HG02884 (cell line): ENCODE results near the gene TDRD7.

Experiments
- ATAC-seq: cut with Tn5 transposase; IDR thresholded peaks from one replicate; pipeline ENCODE4 v1.9.1; 2021; ENCODE audit warnings: mild to moderate bottlenecking, moderate library complexity; ENCODE audit not compliant: unreplicated experiment

TDRD7 gene

DNA sequence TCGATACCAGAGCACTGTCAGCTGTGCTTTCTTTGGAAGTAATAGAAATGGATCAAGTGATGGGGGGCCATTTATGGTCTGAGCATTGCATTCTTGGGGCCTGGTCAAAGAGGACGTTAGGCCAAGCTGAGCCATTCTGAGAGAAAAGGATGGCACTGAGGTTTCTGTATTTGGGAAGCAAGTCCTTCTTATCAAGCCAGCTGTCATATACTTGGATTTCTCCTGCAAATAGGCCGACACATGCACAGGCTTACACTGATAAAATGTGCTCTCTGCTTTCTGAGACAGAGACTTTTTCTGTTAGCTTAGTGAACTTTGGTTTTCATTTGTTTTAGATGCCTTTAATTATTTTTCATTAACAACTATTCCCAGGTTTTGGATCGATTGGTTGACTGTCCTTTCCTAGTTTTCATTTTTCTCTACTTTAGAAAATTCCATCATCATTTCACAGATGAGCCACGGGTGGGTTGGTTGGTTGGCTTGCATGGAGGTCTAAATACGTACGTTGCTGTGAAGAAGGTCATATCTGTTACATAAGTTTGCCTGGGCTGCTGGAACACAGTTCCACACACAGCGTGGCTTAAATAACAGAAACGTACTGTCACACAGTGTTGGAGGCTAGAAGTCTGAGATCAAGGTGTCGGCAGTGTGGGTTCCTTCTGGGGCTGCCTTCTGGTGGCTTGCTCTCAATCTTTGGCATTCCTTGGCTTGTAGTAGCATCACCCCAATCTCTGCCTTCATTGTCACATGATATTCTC is 109.9 kb downstream of the TDRD7 start:
- no peak for ATAC-seq

DNA sequence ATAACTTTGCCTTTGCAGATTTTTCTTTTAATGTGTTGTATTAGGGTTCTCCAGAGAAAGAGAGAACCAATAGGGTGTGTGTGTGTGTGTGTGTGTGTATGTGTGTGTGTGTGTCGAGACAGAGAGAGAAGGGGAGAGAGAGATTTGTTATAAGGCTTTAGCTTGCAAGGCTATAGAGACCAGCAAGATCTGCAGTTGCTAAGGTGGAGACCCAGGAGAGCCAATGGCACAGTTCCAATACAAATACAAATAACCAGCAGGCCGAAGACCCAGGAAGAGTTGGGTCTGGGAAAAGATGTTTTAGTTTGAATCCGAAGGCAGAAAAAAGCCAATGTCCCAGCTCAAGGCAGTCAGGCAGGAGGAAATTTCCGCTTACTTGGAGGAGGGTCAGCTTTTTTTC is 112.5 kb downstream of the TDRD7 start:
- no peak for ATAC-seq

DNA sequence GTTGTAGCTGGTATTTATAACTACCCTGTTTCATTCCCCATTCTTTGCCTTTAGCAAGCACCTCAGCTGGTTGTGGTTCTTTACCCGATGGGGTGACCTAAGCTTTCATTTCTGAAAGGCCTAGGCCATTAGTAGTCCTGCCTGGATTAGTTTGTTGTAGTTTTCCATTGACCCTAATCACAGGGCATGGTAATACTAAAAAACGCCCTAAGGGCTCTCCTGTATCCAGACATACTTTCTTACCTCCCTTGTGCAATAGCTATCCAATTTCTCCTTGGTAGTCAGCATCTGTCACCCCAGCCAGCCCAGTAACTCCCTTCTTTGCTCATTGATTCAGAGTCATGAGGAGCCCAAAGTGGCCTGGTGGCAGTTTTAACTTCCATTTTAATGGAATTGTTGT is 113.6 kb downstream of the TDRD7 start:
- ATAC-seq, result no peak

DNA sequence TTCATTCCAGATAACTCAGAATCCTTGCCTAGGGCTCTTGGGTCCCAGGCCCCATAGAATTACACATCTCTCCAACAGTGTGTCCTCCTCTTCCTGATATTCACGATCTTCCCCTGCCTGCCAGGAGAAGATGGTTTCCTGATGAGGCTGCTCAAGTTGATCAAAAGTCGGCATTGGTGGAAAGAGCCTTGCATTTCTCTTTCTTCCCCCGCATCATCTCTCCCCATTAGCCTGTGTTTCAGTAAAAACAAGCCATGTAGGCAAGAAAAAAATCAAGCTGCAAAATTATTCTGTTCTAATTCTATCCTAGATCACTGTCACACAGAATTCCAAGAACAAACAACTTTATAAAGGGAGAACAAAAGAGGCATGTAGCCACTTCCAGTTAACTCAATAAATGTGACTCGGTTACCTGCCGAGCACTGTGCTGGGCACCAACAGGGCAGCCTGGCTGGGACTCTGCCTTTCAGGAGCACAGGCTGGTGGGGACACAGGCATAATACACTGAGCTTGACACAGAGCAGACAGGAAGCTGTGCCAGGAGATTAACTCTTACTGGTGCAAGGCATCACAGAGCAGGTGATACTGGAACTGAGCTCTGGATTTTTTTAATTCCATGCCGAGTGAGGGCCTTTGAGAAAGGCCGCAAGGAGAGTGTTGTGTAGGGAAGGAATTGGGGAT is 115.1 kb downstream of the TDRD7 start:
- ATAC-seq, result no peak

DNA sequence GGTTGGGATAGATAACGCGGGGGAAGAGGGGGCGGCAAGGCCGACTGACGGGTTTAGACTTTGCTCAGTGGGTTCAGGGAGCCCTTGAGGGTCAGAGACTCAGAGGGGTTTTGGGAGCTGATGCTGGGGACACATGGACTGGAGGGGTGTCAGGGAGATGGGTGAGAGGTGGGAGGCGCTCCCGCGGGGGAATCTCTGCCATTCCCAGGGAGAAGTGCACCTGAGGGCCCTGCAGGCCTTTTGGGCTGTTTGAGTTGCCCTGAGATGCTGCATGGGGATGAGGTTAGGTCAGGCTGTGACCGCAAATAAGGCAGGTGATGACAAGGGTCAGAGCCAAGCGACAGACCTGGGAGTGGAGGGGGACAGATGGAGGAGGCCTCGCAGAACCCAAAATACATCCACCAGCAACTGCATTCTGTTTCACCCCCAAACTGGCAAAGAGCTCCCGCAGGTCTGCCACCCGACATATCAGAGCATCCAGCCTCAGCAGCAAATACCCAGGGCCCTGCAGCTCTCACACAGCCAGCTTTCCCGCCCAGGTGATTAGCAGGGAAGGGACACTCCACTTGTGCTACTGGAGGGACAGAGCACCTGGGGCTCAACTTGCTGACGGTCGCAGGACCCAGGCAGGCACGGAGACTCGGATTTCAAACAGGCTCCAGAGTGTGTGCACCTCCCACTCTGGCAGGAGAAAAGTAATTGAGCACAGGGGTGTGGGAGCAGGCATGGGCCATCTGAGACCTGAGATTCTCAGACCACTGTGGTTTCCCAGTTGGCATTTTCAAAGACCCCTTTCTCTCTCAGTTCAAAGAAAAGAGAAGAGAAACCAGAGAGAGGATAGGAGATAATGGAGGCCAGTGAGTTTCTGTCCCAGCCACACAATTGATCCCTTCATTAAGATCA is 116.0 kb downstream of the TDRD7 start:
- ATAC-seq, result no peak

DNA sequence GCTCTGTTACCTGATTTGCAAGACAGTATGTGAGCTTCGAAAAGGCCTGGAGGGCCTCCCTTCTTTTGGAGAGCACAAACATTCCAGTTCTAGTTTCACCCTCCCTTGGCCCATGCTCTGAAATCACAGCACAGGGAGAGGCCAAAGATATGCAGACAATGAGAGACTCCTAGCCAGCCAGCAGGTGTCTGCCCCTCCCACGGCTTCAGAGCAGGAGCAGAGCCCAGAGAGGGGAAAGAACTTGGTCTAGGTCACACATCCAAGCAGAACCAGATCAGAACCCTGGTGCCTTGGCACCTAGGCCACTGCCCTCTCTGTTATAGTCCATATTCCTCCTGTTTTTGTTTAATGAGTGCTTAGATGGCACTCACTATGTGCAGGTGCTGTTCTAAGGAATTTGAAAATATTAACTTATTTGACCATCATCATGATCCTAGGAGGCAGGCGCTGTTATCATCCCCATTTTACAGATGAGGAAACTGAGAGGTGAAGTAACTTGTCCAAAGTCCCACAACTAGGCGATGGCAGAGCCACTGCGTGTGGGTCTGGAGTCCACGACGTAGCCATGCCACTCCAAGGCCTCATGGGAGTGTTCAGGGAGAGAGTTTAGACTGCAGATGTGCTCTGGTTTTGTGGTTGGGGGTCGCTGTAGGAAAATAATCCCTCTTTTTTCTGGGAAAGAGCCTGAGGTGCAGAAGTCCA is 116.8 kb downstream of the TDRD7 start:
- ATAC-seq, result no peak

DNA sequence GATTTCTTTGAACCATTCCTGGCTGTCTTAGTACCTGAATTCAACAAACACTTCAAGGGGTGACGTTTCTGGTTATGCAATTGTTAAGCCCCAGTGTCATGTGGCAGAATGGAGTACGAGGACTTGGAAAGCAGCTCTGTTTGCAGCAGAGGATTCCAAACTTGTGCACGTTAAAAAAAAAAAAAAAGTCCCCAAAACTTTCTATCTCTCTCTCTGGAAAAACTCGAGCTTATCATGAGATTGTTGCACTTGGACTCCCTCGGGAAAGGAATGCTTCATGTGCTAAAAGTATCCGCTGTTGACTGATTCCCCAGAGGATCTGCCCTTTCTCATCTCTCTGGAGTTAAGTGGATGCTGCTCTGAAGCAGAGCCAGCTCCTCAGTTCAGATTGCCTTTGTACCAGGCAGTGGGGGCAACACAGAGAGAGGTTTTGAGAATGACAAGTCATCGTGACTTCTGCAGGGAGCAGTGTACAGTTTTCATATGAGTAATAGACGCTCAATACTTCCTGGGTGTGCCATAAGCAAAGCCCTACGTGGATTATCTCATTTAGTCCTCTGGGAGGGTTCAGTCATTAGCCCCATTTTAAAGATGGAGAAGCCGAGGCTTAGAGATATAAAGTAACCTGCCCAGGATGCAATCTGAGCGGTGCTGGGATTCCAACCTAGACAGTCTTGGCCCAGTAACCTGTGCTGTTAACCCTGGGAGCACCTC is 117.6 kb downstream of the TDRD7 start:
- ATAC-seq, result peak; percentile 79

DNA sequence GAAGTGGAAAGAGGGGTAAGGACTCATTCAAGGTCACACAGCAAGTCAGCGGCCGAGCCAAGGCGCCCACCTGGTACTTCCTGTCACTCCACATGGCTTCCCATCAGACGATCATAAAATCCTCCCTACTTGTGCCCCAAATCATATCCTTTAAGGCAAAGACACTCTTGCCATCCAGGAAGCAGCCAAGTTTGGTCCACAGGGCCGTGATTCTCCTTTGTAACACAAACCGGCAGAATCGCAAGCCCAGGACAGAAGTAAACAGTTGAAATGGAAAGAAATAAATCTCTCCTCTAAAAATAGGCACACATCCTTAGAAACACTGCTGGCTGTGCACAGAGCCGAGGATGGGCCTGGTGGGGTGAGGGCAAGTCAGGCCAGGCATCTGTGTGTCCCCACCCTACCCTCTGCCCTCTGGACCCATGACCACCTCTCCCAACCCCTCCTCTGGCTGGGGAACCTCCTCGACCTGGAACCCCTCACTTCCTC is 120.0 kb downstream of the TDRD7 start:
- ATAC-seq, result no peak

DNA sequence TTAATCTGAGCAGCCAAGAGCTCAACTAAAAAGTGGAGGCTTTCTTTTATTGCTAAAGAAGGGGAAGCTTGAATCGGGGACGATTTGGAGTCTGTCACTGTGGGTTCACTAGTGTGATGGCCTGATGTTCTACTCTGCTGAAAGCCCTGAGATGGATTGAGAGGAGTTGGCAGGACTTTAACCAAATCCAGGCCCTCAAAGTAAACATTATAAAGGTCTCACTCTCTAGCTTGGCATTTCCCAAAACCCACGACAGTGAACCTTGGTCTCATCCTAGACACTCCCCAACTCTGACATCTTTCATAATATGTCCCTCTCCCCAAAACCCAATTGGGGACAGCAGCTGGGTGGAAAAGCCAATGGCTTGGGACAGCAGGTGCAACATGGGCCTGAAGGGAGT is 122.3 kb downstream of the TDRD7 start:
- no peak for ATAC-seq

DNA sequence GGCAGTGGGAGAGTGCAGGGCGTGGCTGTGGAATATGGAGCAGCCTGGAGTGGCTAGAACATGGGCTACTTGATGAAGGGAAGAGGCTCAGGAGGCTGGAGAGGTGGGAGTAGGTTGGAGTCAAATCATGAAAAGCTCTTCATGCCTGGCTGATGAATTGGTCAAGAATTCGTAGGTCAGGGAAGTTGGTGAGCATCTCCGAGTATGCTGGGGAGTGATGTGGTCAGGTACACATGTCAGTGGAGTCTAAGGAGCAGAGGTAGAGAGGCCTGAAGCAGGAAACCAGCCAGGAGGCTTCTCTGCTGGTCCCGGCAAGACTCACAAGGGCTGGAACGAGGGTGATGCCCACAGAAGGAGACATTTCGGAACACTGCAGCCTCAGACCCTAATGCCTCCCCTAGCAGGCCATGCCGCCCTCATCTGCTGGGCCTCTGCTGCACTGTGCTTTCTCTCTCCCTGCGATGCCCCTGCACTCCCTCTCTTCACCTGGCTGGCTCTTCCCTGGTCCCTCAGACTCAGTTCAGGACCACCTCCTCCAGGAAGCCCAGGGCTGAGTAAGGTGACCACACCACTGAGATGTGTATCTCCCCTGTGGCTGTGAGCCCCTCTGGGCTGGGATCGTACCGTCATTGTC is 123.2 kb downstream of the TDRD7 start:
- ATAC-seq, result no peak

DNA sequence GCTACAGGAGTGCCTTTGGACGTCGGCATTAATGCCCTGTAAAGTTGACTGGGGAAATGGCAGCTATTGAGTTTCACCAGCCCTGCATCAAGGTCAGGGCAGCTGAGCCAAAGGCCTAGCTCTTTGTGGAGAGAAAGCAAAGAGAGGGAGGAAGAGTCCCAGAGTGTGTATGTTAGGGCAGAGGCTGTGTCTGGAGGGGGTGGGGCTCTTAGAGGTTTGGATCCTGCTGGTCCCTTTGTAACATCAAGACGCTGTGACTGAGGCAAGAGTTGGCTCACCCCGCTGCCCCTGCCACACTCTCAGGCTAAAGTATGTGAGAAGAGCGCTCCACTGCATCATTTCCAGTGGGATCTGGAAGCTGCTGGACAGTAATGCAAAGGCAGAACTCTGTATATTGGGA is 123.9 kb downstream of the TDRD7 start:
- no peak for ATAC-seq

DNA sequence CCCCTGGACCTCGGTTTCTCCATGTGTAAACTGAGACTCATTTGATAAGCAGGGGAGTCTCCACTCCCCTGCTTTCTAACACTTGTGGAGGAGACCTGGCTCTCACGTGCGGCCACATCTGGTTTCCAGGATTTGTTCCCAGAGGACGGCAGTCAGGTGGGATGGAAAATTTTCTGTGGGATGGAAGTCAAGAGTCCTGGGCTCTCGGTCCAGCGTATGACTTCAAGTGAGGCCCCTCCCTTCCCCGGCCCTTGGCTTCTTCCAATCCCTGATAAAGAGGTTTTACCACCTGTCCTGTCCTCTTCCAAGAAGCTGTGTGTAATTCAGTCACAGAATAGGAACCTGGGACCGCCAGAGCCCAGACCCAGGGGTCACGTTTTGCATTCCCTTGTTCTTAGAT is 124.6 kb downstream of the TDRD7 start:
- no peak for ATAC-seq

DNA sequence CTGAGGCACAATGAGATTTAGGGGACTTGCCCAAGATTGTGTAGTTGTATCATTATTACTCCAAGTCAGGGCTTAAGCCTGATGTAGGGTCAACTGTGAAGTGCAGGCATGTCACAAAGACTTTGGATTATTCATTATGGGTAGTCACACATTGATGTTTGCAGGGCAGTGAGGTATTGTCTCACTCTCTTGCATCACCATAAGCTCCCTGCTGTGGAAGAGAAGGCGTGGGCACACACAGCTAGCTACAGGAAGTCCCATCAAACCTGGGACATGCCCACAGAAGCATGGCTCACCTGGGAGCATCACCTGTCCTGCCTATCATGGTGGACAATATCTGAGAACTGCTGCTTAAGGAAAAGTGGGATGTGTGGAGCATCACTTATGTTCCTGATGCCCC is 131.7 kb downstream of the TDRD7 start:
- ATAC-seq, result no peak

DNA sequence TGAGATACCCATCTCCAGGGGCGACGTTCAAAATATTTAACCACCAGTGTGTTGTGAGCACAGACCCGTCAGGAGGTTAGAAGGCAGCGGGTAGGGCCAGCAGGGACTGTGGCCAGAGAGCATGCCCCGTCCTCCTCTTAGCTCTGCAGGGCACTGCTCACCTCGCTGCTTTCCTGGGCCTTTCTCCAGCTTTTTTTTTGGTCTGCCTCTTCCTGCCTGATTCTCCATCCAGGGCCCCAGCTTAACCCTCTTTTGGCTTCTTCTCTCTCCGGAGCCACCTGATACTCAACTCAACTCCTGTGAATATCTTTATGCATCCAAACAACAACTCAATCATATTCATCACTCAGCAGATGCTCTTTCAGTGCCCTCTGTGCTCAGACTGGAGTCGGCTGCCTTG is 133.6 kb downstream of the TDRD7 start:
- ATAC-seq, result no peak
